Keratinocyte (primary cell): ENCODE data around the gene CLIP4. TPM values are rescaled to one million over a fixed set of nuclear protein-coding genes. Genes with fewer than 3 reads are reported as not detected.

Experiments
- DNase-seq: peaks from one replicate; pipeline ENCODE4 v3.0.0-alpha.2; 2011; ENCODE audit warnings: low read depth, missing footprints, low spot score
- FAIRE-seq: peaks from 2 replicates; lab custom pipeline; 2011; peaks lifted over from hg19 to GRCh38; lab: Jason Lieb, UNC
- H2AFZ ChIP-seq: 2 replicates; pipeline ENCODE4 v1.6.0; 2012; ENCODE audit warnings: low read length, control low read depth, inconsistent platforms; ENCODE audit not compliant: control insufficient read depth
- H3K27ac ChIP-seq: 2 replicates; pipeline ENCODE4 v1.5.1; 2011; ENCODE audit warnings: low read length; ENCODE audit not compliant: control insufficient read depth, insufficient read depth
- H3K27me3 ChIP-seq: 3 replicates; pipeline ENCODE4 v1.6.0; 2011; ENCODE audit warnings: low read length; ENCODE audit not compliant: control insufficient read depth, insufficient read depth; ENCODE audit errors: extremely low read depth
- H3K36me3 ChIP-seq, 2 experiments: 2 replicates in 1 of 2; 3 replicates in 1 of 2; pipeline ENCODE4 v1.5.1; 2011; ENCODE audit warnings: low read length in 2 of 2, mild to moderate bottlenecking in 1 of 2; ENCODE audit not compliant: control insufficient read depth in 2 of 2, insufficient read depth in 2 of 2; ENCODE audit errors: extremely low read depth in 1 of 2
- H3K4me1 ChIP-seq: 3 replicates; pipeline ENCODE4 v1.5.1; 2011; ENCODE audit warnings: low read length; ENCODE audit not compliant: control insufficient read depth, insufficient read depth; ENCODE audit errors: extremely low read depth
- H3K4me2 ChIP-seq: 3 replicates; pipeline ENCODE4 v1.6.0; 2011; ENCODE audit warnings: low read depth, low read length; ENCODE audit not compliant: control insufficient read depth, insufficient read depth; ENCODE audit errors: extremely low read depth
- H3K4me3 ChIP-seq, 3 experiments: fragments of 200-600 bp in 1 of 3; sonication (generic) in 1 of 3; 2 replicates in 2 of 3; 3 replicates in 1 of 3; pipeline ENCODE4 v1.5.1; 2011 to 2016; ENCODE audit warnings: low read length in 3 of 3, mild to moderate bottlenecking in 3 of 3, control low read depth in 2 of 3, inconsistent platforms in 1 of 3, low read depth in 1 of 3, mixed read lengths in 1 of 3, mixed run types in 1 of 3, moderate library complexity in 1 of 3; ENCODE audit not compliant: control insufficient read depth in 2 of 3, insufficient read depth in 2 of 3; ENCODE audit errors: extremely low read depth in 1 of 3
- H3K79me2 ChIP-seq: 2 replicates; pipeline ENCODE4 v1.6.0; 2012; ENCODE audit warnings: low read length; ENCODE audit not compliant: control insufficient read depth, insufficient read depth
- H3K9ac ChIP-seq: 3 replicates; pipeline ENCODE4 v1.6.0; 2011; ENCODE audit warnings: low read length; ENCODE audit not compliant: control insufficient read depth, insufficient read depth; ENCODE audit errors: extremely low read depth
- H3K9me1 ChIP-seq: 3 replicates; pipeline ENCODE4 v1.6.0; 2011; ENCODE audit warnings: low read length; ENCODE audit not compliant: control insufficient read depth, insufficient read depth; ENCODE audit errors: extremely low read depth
- H3K9me3 ChIP-seq: 2 replicates; pipeline ENCODE4 v1.5.1; 2012; ENCODE audit warnings: low read depth, low read length; ENCODE audit not compliant: control insufficient read depth
- H4K20me1 ChIP-seq: 3 replicates; pipeline ENCODE4 v1.6.0; 2011; ENCODE audit warnings: low read length; ENCODE audit not compliant: control insufficient read depth, insufficient read depth; ENCODE audit errors: extremely low read depth
- EZH2 ChIP-seq: IDR thresholded peaks from one replicate; pipeline ENCODE4 v1.6.1; 2012; ENCODE audit warnings: inconsistent platforms, mild to moderate bottlenecking, low read length, moderate library complexity
- dilution Hi-C: fragments of 300-500 bp; cut with MboI; formaldehyde crosslinking; loops from one replicate; pipeline ENCODE4 v1.7.0; 2020; ENCODE audit warnings: low sequenced_read_pairs; ENCODE audit not compliant: extremely low pct_ligation_motif_present
- polyA plus RNA-seq, 5 experiments: library from polyadenylated mRNA; depleted of rRNA in 3 of 5; stranded (reverse) in 3 of 5; stranded (forward) in 1 of 5; unstranded in 1 of 5; fragments of >200 nt; gene quantifications; 1 replicate in 1 of 5; 2 replicates in 3 of 5; 3 replicates in 1 of 5; pipeline versions ENCODE4 v1.2.1 to v1.2.3, GENCODE V29; 2011 to 2012; ENCODE audit warnings: missing spikeins in 2 of 5, low read depth in 1 of 5, low replicate concordance in 1 of 5
- TF ChIP-seq, protein P1 (sequence below), 3 experiments: IDR thresholded peaks in 1 of 3; conservative IDR thresholded peaks in 1 of 3; optimal IDR thresholded peaks in 1 of 3; 2 replicates in 2 of 3; 3 replicates in 1 of 3; pipeline versions ENCODE3 to v1.5.1; 2011; ENCODE audit warnings: low read length in 3 of 3, mild to moderate bottlenecking in 3 of 3, moderate library complexity in 2 of 3, control low read depth in 1 of 3, inconsistent platforms in 1 of 3; ENCODE audit not compliant: insufficient read depth in 2 of 3; ENCODE audit errors: extremely low read depth in 1 of 3

CLIP4 gene
- polyA plus RNA-seq, 1 donor (not counting 4 experiments of a cell fraction or from before 2014, with no cell fraction given) = 46.6 TPM

DNA sequence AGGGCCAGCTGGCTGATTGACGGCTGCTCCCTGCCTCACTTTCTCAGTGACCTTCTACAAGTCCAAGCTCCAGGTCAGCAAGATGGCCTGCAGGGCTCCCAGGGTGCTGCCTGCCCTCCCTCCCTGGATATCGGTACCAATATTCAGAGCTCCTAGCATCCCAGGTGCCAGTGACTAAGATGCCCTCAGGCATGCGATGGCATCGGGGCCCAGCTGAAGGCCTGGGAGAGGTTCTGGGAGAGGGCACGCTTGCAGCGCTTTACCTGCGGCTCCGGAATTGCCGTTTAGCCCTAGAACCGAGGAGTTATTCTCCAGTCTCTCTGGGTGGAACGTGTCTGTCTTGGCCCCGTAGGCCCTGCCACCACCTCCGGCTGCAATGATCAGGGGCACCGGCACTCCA is 116.8 kb downstream of the CLIP4 start:
- Histone ChIP-seq H3K36me3 (no peaks in the 10 kb centered on the region), H3K4me2 (no peak overlapping the region), H3K4me3 (no peak overlapping the region), H4K20me1 (peaks cover 2% of the 10 kb centered on the region), H2AFZ (no peak overlapping the region), H3K27ac (no peak overlapping the region), H3K9me1 (no peaks in the 10 kb centered on the region), H3K27me3 (peaks cover 26% of the 10 kb centered on the region), H3K79me2 (no peaks in the 10 kb centered on the region), H3K4me1 (peaks cover 7% of the 10 kb centered on the region), H3K9ac (no peak overlapping the region), H3K9me3 (no peaks in the 10 kb centered on the region)
- FAIRE-seq = no peak
- dilution Hi-C loops = no loop called here
- no peak for DNase-seq
- no peak for TF ChIP-seq EZH2
- TF ChIP-seq, protein P1, sequence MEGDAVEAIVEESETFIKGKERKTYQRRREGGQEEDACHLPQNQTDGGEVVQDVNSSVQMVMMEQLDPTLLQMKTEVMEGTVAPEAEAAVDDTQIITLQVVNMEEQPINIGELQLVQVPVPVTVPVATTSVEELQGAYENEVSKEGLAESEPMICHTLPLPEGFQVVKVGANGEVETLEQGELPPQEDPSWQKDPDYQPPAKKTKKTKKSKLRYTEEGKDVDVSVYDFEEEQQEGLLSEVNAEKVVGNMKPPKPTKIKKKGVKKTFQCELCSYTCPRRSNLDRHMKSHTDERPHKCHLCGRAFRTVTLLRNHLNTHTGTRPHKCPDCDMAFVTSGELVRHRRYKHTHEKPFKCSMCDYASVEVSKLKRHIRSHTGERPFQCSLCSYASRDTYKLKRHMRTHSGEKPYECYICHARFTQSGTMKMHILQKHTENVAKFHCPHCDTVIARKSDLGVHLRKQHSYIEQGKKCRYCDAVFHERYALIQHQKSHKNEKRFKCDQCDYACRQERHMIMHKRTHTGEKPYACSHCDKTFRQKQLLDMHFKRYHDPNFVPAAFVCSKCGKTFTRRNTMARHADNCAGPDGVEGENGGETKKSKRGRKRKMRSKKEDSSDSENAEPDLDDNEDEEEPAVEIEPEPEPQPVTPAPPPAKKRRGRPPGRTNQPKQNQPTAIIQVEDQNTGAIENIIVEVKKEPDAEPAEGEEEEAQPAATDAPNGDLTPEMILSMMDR (optimal IDR thresholded peaks at IDR 0.05 in 1 of 3, IDR thresholded peaks at IDR 0.05 in 1 of 3, conservative IDR thresholded peaks at IDR 0.05 in 1 of 3; ENCODE audit: extremely low read depth in 1 of 3, insufficient read depth in 2 of 3, low read length in 3 of 3) = no peak

DNA sequence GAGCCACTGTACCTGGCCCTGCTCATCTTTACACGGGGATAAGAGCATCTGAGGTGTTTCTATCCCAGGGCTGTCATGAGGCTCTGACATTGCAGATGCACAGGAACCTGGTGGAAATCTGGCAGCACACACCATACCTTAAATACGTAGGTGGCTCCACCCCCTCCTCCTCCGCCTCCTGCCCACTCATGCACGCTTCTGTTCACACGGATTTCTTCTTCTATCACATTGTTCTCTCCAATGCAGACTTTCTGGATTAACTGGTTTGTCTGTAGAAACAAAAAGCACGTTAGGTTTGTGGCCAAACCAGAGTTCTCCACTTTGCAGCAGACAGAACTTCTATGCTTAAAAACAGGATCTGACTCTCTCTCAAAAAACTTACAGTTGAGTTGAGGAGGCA is 118.2 kb downstream of the CLIP4 start:
- Histone ChIP-seq H3K4me3 (no peak overlapping the region), H3K9me3 (no peaks in the 10 kb centered on the region), H3K4me2 (no peak overlapping the region), H3K27me3 (peaks cover 12% of the 10 kb centered on the region), H3K9ac (no peak overlapping the region), H3K27ac (no peak overlapping the region), H3K4me1 (peaks cover 5% of the 10 kb centered on the region), H3K36me3 (no peaks in the 10 kb centered on the region), H2AFZ (no peak overlapping the region), H3K9me1 (no peaks in the 10 kb centered on the region), H4K20me1 (no peaks in the 10 kb centered on the region), H3K79me2 (no peaks in the 10 kb centered on the region)
- DNase-seq (no peak), FAIRE-seq (peak; percentile 92)
- dilution Hi-C loops = no loop called here
- TF ChIP-seq, protein P1 (optimal IDR thresholded peaks at IDR 0.05 in 1 of 3, IDR thresholded peaks at IDR 0.05 in 1 of 3, conservative IDR thresholded peaks at IDR 0.05 in 1 of 3; ENCODE audit: extremely low read depth in 1 of 3, insufficient read depth in 2 of 3, low read length in 3 of 3) = no peak
- TF ChIP-seq EZH2 = no peak
